Measurements from ENCODE around the gene SLC19A2.
A peak's percentile ranks its signal among the peaks of the same experiment; 100 is the strongest.
"Not testable (repeated sequence)": the region's sequence is repeated elsewhere in the genome, so short reads cannot be mapped to it uniquely, and the experiment has no call there.

SLC19A2 gene

DNA sequence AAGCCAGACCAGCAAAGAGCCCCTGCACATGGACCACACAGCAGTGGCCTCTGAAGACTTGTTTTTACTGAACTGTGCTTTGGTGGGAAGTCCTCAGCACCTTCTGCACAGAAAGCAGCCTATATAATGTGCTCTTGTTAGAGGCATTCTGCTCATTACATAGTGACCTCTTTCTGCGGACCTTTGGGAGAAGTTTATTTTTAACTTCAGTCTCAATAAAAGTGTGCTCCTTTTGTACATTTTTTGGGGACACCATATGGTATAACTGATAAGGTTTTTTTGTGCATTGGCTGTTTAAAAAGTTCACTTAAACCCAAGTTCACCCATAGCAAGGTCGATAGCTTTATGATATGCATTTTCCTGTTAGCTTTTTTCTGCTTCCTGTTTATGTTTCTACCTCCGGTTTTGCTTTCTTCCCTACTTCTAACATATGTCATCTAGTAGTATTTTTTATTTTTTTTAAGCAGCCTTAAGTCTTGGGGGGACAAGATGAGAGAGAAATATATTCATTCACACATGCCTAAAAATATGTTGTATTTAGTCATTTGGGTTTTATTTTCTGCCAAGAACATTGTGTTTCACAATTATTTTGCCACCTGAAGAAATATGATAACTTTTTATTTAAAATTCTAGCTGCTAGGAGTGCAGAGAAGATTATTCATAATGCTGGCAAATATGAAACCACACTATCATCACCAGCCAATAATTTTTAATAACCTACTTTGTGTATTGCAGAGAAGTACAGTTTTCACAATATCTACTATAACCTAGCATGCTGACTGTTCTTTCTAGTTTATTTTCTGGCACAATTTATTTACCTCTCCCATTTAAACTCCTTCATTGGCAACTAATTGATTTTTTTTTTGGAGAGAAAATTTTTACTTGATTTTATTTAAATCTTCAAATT lies 22.9 kb upstream of the SLC19A2 start:
- DNase-seq (ENCODE audit: low read depth) = no peak

DNA sequence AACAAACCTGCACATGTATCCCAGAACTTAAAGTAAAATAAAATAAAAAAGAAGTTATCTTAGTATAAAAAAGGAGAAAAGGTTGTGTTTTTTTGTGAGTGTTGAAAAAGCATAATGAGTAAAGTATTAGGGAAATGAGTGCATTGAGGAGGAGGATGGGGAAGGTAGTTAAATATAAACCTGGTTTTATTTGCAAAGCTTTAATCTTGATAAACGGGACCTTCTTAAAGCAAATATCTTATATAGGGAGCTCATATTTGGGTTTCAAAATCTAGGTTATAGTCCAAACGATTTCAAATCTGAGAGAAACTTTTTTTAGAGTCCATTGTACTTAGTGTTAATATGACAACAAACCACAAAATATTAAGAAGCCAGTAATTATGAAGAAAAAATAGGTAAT lies 21.7 kb upstream of the SLC19A2 start:
- DNase-seq (ENCODE audit: low read depth) = no peak

DNA sequence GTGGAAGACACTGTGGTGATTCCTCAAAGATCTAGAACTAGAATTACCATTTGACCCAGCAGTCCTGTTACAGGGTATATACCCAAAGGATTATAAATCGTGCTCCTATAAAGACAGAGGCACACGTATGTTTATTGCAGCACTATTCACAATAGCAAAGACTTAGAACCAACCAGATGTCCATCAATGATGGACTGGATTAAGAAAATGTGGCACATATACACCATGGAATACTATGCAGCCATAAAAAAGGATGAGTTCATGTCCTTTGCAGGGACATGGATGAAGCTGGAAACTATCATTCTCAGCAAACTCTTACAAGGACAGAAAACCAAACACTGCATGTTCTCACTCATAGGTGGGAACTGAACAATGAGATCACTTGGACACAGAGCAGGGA lies 17.9 kb upstream of the SLC19A2 start:
- not testable (repeated sequence) for DNase-seq (ENCODE audit: low read depth)

DNA sequence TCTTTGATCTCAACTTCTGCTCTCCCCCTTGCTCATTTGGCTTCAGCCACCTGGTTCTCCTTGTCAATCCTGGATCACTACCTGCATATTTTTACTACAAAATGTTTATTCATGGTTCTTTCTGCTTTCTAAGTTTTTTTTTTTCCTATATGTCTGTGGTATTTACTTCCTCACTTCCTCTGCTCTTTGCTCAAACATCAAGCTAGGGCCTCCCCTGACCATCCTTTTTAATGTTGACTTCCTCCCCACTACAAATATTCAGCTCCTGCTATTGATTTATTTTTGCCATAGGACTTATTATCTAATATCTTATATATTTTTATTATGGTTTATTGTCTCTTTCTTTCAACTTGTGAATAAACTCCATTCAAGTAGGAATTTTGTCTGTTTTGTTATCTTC lies 14.1 kb upstream of the SLC19A2 start:
- DNase-seq (ENCODE audit: low read depth) = no peak

DNA sequence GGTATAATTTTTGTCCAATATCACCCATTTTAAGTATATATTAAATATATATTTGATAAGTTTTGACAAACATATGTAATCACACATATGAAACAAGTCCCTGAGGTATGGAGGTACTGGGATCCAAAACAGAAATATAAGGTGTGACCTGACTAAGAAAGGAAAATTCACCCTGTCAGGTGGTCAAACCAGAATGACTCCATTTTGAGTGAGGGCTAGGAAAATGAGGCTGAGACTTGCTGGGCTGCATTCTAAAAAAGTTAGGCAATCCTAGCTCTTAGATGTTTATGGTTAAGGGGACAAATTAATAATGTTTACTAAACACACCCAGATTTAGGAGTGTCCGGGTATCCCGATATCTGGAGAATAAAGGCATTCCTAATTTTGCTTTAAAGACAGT lies 11.6 kb upstream of the SLC19A2 start:
- no peak for DNase-seq (ENCODE audit: low read depth)

DNA sequence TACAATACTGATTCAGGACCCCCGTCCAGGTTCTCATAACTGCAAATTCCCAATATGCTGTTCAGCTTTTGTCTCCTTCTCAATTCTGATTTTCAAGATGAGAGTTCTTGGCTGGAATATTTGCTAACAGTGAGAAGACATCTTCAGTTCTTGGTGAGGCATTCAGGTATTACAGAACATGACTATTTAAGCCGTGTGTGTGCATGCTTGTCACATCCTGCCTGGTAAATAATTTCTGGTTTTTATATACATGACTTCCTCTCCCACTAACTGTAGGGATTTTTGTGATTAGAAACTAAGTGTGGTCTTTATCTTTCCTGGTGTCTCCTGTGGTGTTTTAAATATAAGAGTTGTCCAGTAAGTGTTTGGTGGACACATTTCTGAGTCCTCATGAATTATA lies 10.2 kb upstream of the SLC19A2 start:
- no peak for DNase-seq (ENCODE audit: low read depth)

DNA sequence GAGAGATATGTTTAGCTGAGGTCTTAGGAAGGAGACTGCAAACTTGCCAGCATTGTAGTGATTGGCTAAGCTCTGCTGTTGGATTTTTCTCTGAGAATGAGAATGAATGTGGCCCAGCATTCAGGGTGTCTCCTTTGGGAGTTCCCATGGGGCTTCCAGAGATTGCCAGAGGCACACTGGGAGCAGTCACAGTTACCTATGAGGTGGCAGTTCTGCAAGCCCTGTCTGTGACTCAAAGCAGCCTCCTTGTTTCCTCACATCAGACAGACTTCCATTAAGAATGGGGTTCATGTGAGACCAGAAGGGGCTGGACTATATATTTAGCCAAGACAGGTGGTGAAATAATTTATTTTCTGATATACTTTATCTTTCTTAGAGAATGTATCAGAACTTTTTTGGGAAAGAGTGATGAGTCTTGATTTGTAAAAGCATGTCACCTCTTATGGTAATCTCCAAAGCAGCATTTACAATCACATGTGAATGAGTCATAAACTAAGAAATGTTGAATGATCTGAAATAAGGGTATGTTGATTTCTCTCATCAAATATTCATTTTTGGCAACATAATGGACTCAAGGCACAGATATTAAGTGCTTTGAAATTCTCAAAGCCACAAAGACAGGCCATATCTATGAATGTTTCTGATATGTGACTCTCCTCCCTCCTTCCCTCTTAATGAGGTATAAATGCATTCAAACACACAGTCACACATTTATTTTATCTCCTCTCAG lies 9.5 kb upstream of the SLC19A2 start:
- DNase-seq (ENCODE audit: low read depth) = no peak

DNA sequence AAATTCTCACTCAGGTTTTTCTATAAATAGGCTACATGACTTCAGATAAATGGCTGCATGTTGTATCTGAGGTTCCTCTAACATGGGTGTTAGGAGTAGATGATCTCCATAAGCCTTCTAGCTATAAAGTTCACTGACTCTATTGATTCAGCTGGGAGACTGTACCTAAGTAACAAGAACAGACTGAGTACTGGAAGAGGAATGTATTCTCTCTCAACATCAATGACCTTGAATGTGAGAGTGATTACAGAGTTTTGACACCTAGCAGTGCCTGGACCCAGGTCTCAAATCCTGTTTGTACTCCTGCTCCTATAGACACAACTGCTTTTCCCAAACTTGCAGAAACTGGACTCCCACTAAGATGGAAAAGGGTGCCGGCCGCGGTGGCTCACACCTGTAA lies 8.6 kb upstream of the SLC19A2 start:
- DNase-seq (ENCODE audit: low read depth) = no peak

DNA sequence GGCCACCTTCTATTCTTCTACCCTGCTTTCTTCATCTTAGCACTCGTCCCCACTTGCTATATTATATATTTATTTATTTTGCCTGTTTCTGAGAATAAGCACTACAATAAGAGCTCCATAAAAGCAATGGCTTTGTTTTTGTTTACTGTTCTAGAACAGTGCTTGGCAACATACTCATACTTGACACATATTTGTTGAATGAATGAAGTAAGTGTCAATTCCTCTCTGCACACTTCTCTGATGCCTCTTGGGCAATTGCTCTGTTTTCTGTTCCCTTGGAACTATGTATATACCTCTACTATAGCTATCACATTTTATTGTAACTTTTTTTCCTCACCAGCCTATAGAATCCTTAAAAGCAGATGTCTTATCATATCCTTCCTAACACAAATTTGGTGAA lies 7.5 kb upstream of the SLC19A2 start:
- no peak for DNase-seq (ENCODE audit: low read depth)

DNA sequence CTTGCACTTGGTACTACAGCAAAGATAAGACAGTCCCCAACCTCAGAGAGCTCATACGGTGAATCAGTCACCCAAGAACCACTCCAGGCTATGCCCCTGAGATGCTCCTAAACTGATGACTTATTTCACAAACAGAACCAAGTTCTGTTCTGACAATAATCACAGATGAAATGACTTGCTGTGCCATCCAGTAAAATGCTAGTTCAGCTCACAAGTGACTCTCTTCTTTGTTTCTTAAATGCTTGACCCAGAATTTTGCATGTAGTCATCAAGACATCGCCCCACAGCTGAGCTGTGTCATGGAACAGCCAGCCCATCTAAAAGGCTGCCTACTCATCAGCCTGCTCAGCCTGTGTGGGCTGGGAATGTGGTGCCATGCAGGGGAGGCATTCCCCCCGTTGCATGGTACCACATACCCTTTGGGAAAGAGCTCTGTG lies 6.1 kb upstream of the SLC19A2 start:
- DNase-seq (ENCODE audit: low read depth) = no peak

DNA sequence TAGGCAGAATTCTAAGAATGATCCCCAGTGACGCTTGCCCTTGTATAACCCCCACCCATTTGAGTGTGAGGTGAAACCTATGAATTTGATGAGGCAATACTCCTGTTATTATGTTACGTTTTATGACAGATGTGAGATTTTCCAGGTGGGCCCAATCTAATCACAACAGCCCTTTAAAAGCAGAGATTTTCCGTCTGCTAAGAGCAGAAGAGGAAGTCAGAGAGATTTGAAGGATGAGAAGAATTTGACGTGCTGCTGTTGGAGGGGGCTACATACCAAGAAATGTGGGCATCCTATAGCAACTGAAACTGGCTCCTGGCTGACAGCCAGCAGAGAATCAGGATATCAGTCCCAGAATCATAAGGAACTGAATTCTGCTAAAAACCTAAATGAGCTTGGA lies 2.4 kb upstream of the SLC19A2 start:
- no peak for DNase-seq (ENCODE audit: low read depth)

DNA sequence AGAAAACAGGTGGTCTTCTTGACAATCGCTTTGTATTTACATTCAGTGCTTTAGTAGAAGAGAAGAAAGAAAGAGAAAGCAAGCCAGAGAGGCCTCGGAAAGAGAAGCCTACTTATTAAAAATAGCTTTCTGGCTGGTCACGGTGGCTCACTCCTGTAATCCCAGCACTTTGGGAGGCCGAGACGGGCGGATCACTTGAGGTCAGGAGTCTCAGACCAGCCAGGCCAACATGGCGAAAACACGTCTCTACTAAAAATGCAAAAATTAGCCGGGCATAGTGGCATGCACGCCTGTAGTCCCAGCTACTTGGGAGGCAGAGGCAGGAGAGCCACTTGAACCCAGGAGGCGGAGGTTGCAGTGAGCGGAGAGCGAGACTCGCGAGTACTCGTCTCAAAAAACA lies 1.8 kb upstream of the SLC19A2 start:
- DNase-seq (ENCODE audit: low read depth) = no peak

DNA sequence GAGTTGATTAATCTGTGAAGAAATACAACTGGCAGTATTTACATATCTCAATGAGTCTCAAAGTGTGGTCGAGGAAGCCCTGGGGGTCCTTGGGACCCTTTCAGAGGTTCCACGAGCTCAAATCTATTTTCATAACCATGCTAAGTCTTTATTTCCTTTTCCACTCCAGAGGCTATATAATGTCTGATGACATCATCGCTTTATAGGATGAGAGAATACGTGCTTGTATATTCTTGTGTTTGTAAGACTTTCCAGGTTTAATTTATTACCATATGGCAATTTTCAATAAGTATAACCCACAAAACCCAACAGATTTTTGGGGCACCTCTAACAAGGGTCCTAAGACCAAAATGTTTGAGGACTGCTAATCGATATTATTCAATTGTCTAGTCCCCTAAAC lies 1.4 kb upstream of the SLC19A2 start:
- DNase-seq (ENCODE audit: low read depth) = no peak

DNA sequence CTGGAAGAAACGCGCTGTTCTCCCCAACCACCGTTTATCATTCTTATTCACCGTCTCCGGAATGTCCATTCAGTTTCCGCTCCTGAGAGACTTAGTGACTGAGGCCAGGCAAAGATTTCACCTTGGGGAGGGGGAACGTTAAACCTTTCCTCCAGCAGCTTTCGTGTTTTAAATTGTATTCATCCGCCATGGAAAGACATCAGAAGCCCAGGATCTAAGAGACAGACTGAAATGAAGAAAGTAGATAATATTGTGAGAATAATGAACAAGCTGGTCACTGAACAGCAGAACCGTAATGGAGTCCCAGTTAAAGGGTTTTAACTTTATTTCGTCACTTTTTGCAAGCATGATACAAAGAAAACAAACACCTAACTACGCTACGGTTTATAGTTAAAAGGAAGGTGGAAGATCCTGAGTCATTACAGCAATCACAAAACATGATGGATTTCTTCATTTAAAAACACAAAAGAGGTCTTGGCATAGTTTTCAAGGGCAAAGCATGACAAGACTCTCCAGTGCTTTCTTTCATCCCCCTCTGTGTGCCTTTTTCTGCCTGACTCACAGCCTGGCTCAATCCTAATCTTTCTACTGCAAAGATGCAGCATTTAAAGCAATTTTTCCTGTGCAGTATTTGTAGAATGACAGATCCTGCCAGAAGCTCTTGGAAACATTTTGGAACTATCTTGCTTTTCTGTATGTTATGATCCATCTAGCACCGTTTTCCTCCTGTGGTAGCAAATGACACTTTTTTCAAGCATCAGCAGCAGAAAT lies 722 bp upstream of the SLC19A2 start:
- no peak for DNase-seq (ENCODE audit: low read depth)

DNA sequence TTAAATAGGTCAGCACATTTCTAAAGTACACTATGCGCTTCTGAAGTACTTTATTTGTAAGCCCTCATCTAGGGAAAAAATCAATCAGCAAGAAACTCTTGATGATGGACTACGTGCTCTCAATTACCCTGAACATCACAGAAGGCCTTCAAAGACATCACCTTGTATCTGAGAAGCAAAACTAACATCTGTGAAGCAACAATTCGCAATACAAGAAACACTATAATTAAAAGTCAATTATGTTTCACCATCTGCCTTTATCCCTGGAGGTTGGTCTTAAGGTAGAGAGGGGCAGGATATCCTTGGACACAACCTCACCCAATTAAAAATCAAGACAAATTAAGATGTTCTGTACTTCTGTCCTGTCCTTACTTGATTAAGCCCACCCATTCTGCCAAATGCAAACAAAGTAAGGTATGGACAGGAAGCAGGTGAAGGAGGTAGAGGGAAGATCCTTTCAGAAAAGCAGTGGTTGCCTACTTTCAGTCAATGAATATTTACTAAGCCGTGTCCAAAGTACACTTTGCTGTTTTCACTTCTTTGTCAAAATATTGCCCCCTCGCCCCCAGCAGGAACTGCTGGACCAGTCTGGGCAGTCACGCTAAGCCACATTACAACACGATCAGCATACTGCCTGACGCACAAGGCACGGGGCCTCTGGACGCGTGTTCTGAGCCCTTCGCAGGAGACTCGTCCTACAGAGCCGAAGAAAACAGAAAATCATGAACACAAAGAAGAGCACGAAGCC lies 887 bp downstream of the SLC19A2 start:
- DNase-seq (ENCODE audit: low read depth) = peak; percentile 7

DNA sequence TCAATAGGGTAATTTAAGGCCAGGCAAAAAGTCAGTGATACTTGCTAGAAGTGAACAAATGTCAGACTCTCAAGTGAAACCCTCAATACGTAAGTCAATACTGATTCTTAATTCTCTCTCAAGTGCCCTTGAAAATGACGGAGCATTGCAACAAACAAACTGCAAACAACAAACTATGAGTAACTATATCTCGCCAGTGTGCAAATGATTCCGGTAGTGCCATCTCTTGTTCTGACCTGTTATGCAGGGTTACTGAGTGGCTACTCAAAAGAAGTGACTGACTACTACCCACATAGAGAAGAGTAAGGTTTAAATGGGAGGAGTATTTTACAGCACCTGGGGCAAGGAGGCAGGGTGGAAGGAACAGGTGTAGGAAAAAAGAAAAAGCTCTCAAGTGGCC lies 1.6 kb downstream of the SLC19A2 start:
- DNase-seq (ENCODE audit: low read depth) = no peak

DNA sequence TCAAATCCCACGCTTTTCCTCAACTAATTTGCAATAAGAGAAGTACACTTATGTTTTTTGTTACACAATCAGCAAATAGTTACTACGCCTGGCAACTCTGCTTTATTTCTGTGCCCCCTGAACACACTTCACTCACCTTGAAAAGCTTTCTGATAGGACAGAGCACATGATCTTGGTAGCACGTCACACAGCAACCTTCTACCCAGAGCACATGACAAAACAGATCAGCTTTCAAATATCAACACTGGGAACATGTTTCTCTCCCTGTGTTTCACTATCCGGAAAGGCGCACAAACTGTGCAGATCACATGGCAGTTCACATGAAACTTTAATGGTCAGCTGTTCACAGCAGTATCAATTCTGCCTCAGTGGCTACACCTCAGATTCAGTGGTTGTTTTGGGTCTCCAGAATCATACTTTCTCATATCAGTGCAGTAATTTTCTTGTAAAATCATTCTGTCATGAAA lies 2.2 kb downstream of the SLC19A2 start:
- no peak for DNase-seq (ENCODE audit: low read depth)

DNA sequence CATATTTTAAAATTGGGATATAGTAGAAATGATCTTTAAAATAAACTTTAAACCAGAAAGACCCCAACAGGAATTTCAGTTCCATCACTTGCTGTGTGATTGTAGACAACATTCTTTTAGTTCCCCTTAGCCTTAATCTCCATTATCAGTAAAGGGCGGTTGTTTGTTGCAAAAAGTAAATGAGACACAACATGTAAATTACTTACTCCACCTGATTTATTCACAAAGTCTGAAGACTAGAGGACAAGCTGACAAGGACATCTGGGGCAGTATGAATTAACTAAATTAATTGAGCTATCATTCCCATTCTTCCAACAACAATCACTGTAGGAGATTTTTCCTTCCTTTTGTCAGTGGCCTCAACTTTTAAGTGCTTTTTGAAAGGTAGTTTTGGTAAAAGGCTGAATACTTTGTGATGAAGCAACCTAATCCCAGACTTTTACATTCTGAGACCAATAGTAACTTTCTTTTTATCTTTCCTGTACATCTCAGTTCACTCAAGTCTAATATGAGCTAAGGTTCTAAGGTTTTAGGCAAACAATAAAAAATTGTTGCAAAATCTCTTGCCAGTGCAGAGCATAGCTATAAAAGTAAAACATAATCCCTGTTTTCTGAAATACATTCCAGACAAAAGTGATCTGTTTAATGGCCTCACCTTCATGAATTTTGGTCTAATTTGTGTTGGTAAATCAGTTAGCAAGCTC lies 6.2 kb downstream of the SLC19A2 start:
- no peak for DNase-seq (ENCODE audit: low read depth)

DNA sequence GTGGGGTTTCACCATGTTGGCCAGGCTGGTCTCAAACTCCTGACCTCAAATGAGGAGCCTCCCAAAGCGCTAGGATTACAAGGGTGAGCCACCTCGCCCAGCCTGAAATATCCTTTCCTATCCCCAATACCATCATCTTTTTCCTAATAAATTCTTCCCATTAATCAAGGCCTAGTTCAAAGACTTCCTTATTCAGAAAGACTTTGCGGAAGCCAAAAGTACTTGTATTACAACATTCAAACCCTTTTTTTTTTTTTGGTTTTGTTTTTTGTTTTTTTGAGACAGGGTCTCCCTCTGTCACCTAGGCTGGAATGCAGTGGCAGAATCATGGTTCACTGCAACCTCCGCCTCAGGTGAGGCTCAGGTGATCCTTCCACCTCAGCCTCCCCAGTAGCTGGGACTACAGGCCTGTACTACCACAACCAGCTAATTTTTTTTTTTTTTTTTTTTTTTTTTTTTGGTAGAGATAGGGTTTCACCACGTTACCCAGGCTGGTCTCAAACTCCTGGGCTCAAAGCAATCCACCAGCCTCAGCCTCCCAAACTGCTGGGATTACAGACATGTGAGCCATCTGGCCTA lies 7.6 kb downstream of the SLC19A2 start:
- DNase-seq (ENCODE audit: low read depth) = no peak

DNA sequence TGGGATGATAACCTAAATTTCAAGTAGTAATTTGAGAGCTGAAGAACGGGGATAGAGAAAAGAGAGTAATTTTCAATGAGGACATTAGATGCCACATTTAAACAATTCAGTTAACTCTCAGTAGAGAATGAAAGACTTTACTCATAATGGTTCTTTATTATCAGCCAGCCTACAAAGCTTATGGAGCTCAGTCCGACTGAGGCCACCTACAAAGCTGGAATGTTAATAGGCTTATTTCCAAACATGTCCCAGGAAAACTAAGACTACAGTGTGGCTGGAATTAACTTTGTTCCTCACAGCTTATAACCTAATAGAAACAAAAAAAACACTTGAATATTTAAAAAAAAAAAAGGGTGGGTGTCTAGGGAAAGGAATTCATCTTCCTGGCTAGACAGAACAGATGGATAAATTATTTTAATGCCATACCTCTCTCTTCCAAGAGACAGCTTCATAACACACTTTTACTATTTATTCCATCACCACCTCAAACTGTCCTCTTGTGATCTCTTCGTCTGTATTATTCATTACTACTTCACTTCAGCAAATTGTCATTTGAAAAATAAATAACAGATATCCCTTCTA lies 9.8 kb downstream of the SLC19A2 start:
- DNase-seq (ENCODE audit: low read depth) = no peak
